RCC 7860 (cell line): Measurements from ENCODE around the gene DCP1B.
"Not testable (repeated sequence)": the region's sequence is repeated elsewhere in the genome, so short reads cannot be mapped to it uniquely, and the experiment has no call there.

Experiments
- DNase-seq: peaks from one replicate; pipeline ENCODE4 v3.0.0-alpha.2; 2015; ENCODE audit warnings: low spot score
- FAIRE-seq: peaks from 2 replicates; lab custom pipeline; 2012; peaks lifted over from hg19 to GRCh38; lab: Jason Lieb, UNC

DCP1B gene

DNA sequence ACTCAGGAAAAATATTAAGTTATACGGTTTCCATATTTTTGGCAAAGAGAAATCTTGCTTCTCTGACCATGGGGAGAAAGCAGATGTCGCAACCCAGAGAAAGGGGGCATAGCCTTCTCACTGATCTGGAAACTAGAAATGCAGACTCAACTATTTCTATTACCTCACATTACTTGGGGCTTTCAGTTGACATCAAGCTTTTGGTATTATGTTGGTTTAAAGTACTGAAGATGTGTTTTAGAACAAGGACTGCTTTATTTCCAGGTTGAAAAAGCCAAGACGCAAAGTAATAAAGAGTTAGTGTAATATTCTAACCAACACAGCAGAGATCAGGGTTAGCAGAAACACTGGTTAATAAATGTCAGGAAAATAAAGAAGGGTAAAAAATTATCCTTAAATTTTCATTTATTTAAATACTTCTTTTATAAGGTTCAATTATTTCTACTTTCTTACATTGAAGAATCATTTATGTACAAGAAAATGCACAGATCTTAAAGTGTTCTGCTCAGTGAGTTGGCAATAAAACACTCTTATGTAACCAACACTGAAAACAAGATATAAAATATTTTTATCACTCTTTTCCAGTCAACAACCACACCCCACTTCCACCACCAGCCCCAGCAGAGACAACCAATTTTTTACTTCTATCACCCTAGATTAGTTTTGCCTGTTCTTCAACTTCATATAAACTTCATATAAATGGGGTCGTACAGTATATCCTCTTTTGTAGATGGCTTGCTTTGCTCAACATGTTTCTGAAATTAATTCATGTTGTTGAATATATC lies 26.0 kb downstream of the DCP1B start:
- DNase-seq (no peak), FAIRE-seq (no peak)

DNA sequence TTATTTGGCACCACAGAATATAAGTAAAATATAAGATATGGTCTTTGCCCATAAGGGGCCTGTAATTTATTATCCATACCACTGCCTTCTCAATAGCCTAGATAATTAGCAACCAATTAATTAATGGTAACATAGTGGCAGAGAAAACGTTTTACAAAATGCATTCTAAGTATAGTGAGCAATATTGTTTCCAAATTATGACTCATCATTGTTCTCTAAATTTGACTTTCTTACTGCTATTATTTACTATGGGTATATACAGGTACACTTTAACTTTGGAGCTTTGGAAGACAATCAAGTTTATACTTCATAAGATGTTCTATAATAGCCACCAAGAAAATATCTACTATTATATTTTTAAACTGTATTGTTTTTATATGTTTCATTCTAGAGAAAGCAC lies 26.7 kb downstream of the DCP1B start:
- DNase-seq (no peak), FAIRE-seq (no peak)

DNA sequence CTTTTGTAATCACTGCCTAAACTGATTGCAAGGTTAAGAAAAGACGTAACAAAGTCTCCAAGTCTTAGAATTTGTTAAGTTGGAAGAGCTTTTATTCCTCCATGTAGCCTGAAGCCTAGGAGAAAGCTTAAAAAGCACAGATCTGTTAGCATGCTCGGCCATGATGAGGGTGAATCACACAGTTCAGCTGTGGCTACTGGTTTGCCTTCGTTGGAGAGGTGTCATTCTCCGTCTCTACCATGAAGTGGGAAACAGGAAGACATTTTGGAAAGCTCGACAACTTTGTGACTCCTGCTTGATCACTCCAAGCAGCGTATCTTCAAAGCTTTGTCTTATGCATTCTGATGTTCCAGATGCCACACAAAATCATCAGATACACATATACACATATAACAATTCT lies 27.1 kb downstream of the DCP1B start:
- DNase-seq (no peak), FAIRE-seq (no peak)

DNA sequence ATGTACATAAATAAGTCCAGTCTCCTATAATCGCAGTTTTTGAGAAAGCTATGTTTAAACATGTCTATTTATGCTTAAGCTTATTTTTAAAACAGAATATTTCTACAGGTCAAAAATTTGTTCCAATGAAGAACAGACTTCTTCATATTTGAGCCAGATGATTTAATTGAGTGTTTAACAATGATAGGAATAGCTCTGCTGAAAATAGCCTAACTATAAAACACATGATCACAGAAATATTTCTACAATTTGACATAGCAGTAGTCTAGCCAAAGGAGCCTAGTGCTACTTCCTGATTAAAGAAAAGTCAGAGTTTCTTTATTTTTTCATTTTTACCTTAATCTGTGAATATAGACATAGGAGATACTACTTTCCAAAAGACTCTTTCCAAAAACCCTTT lies 29.4 kb downstream of the DCP1B start:
- FAIRE-seq, result no peak
- no peak for DNase-seq

DNA sequence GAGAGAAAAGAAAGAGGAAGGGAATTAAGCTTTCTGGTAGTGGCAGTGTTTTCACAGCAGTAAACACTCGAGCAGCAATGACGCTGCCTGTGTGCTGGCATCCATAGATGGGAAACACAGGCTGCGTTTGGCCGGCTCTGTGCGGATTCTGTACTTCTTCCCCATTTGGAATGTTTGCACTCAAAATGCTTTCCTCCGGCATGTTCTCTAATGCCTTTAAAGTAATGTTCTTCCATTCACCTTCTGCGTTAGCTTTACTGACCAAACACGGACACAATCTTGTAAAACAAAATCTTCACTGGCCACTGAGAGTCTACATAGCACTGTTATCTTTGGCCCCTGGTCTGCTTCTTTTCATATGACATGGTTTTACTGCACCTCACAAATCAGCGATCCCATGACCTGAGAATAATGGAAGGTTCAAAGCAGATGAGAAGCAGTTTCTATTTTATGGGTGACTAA lies 31.4 kb downstream of the DCP1B start:
- FAIRE-seq (no peak), DNase-seq (no peak)

DNA sequence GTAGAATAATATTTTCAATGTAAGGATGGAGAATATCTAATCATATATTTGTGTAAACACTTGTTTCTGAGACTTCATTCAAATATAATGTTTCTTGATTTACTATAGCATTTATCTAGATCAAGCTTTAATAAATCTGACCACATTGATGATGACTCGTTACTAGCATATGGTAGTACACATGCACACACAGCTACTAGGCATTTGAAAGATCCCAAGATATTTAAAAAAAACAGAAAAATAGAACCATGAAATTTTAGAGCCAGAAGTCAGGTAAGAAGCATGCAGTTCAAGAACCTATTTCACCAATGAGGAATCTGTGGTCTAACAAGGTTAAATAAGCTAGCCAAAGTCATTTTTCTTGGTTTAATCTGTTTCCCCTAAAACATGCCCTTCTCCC lies 32.0 kb downstream of the DCP1B start:
- DNase-seq, result no peak
- no peak for FAIRE-seq

DNA sequence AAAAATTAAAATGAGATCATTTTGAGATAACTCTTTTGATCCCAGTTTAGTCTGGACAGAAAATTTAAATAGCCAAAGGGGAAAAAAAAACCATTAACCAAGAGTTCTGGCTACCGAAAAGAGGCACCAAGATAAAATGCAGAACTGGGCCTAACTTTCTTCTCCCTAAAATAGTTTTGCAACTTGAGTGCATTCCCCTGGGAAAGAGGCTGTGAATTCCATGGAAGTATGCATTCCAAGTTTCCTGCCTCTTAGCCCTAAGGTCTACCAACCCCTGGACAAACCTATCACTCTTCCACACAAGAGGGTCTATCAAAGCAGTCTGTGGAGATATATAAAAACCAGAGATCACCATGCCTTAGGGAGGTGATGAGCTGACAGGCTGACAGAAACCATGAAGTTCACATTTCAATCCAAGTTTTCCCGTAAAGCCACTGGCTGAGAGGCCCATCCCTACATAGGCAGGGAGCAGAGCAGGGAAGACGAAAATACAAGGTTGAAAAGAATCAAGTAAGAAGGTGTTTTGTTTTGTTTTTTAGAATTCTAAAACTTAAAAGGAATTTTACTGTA lies 33.8 kb downstream of the DCP1B start:
- DNase-seq (no peak), FAIRE-seq (no peak)

DNA sequence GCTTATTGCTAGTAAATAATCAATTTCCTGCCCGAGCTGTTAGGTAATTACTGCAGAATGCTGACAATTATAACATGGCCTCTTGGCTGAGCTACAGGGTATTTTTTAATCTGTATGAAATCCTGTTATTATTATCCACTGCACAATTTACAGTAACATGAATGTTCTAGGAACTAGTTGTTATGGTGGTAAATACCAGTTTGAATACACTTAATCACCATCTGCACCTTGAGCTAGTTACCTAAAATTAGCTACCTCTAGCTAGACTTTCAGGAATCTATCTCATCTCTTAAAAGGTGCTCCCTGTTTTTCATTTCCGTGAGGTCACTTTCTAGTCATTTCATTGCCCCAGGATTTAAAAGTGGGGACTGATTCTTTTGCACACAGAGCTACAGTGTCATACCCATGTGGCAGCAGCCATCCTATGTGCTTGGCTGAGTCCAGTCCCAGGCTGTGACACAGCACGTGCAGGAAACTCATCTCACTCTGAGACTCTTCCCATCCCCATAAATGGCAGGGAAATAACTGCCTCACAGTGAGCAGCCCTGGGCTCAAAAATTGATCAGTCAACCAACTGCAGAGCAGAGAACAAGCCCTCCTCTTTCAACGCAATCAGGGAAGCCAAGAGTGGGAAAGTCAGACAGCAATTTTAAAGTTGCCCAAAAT lies 37.6 kb downstream of the DCP1B start:
- FAIRE-seq (no peak), DNase-seq (no peak)

DNA sequence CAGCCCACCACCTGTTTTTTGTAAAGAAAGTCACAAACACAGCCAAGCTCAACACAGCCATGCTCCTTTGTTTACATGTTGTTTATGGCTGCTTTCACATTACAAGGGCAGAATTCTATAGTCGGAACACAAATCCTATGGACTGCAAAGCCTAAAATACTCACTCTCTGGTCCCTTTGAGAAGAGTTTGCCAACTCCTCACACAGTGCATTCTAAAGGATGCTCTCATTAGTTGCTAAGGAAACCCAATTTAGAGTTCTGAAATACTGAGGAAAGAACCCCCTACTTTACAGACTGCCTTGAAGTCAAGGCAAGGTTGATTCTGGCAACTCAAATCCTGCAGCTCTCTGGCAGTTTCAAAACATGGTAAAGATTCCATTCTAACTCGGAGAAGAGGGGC lies 38.3 kb downstream of the DCP1B start:
- FAIRE-seq (no peak), DNase-seq (no peak)

DNA sequence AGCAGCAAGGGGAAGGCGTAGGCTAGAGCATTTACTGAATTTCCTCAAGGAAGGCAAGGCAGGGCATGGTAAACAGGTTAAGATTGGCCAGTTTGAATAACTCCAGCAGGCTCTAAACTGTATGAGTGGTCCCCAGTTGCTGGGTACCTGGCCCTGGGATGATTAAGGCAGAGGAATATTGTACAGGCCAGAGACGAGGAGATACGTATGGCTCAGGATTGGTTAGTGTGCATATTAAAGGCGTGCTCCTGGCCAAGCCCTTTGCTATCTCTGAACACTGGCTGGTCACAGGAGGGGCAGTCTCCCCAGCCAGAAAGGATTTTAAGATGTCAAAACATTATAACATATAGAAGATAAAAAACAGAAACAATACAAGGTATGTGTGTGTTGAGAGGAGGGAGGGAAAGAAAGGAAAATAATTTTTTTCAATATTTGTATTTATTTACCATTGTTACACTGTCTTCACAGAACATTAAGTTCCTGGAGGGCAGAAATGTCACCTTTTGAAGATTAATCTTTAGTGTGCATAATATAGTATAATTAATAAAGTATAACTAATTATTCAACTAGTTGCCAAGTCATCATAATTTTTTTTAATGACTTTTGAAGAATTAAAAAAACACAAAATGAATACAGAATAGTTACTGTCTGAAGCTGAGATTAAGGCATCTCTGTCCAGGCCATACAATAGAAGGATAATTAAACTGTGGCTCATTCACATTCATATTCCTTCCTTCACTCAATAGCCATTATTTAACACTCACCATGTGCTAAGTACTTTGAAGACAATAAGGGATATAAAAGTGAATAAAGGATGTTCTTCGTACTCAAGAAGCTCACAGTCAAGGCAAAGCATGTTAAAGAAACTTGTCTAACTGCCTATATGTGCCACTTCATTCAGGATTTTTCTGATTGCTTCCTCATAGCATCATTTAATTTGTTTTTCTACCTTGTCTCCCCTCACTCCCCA lies 41.9 kb downstream of the DCP1B start:
- no peak for FAIRE-seq
- no peak for DNase-seq

DNA sequence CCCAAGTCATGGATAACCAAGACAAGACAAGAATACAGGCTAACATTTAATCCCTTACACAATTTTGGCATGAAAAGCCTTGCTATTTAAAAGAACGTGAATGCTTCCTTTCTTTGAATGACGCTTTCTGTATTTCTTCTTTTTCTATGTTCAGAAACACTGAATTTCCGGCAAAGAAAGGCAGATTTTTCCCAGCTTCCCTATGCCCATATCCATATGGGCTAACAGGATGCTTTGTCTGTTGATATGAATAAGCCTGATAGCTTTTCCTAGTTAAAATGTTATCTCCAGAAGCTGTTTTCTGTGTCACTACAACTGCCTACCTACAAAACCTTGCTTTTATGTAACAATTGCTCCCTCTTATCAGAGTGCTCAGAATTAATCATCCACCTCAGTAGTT lies 47.5 kb downstream of the DCP1B start:
- DNase-seq (no peak), FAIRE-seq (no peak)

DNA sequence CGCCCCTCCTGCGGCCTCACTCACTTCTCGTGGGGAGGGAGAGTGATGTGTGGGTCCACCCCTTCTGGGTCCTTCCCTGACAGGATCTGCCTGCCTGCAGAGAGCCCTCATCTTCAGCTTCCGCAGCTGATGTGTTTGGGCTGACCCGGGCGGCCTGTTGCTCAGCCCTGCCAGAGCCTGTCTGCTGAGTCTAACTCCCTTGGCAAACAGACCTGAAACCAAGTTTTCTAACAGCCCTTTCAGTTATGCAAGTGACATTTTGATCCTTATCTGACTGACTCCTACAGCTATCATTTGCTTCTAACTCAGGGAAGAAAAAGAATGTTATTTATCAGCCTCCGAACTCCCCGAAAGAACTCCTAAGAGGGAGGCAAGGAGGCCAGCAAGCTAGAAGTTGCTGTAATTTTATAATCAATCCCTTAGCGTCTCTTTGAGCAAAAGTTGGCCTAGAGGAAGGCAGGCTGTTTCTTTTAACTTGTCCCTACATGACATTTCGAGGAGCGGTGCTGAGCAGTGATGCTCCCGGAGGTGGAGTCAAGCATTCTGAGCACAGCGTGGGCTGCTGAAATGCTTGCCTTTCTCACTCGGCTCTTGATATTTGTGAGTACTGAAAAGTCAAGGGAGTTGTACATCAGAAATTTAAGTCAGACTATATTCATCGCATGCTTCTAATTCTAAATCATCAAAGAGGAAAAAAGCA lies 54.3 kb downstream of the DCP1B start:
- no peak for DNase-seq
- no peak for FAIRE-seq

DNA sequence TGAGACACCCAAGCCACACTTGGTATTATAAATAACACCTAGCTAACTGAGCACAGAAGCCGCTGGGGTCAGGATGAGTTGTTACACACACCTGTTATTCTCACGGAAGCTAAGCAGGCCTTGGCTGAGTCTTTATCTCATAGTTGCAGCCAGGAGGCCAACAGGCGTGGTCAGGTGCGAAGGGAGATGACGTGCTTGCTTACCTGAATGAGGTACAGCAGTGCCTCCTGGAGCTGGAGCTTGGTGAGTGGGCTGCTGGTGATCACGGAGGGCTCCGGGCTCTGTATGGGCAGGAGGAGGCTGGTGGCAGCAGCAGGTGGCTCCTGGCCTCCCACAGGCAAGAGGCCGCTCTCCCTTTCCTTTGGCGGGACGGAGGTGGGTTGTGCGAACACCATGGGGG lies 55.4 kb downstream of the DCP1B start:
- FAIRE-seq, result no peak

DNA sequence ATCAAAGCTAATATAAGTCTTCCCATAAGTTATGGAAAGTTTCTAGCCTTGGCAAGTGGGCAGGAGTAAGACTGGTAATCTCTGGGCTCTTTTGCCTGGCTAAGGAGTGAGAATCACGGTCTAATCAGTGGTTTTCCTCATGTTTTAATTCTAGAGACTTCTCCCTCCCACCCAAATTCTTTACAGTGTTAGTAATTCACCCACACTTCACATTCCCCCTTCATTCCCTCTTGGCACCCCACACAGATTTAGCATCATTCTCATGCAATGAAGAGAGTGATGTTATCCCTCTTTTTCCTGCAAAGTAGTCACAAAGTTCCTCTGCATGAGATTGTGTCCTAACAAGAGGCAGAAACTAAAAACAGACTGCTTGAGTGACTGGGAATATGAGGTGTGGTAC lies 57.2 kb downstream of the DCP1B start:
- FAIRE-seq (no peak), DNase-seq (no peak)

More for the DNA sequence above, 55.4 kb downstream of the DCP1B start:
- no peak for DNase-seq

DNA sequence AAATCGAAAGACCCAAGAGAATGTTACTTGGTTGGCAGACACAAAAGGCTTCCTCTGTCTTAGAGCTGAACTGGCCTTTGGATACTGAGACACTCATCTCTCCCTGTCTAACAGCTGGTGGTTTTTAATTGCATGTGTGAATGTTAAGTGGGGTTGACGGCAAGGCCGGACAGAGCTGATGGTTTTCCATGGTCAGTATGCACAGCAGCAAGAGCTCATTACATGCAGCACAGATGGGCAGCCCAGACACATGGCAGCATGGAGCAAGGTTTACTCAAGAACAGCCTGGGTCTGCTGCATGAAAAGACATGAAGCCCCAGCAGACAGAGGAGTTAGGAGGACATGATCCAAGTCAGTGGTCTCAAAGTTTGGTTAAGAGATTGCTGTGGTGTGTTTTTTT lies 58.0 kb downstream of the DCP1B start:
- DNase-seq (no peak), FAIRE-seq (no peak)

DNA sequence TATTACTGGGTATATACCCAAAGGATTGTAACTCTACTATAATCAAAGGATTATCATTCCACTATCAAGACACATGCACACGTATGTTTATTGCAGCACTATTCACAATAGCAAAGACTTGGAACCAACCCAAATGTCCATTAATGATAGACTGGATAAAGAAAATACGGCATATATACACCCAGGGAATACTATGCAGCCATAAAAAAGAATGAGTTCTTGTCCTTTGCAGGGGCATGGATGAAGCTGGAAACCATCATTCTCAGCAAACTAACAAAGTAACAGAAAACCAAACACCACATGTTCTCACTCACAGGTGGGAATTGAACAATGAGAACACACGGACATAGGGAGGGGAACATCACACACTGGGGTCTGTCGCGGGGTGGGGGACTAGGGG lies 58.8 kb downstream of the DCP1B start:
- not testable (repeated sequence) for DNase-seq

DNA sequence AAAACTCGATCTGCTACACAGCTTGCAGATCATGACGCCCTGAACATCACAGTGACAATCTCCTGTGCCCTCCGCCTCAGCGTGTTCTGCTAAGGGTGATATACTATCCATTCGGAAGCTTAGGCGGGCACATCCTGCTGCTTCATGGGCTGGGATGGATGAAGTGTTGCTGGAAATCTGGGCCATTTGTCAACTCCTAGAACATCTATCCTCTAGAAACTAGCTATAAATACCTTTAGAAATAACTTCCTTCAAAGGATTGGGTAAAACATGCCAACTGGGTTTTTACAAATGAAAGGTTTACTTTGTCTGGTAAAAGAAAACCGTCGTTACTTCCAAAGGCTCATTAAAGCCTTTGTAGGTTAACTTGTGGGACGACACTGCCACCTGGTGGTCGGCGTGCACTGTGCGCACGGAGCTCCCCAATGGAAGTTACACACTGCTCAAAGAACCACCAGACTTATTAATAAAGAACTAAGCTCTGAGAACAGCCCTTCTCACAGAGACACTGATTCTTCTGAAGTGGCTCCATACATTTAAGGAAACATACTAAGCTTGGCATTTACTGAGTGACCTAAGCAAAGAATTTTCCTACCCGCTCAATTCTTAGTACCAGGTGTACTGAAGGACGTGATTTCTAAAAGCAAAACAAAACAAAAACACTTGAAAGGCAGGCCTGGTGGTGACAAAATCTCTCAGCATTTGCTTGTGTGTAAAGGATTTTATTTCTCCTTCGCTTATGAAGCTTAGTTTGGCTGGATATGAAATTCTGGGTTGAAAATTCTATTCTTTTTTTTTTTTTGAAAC lies 64.3 kb downstream of the DCP1B start:
- peak; percentile 38 for DNase-seq
- peak; percentile 38 for FAIRE-seq

More for the DNA sequence above, 58.8 kb downstream of the DCP1B start:
- not testable (repeated sequence) for FAIRE-seq

DNA sequence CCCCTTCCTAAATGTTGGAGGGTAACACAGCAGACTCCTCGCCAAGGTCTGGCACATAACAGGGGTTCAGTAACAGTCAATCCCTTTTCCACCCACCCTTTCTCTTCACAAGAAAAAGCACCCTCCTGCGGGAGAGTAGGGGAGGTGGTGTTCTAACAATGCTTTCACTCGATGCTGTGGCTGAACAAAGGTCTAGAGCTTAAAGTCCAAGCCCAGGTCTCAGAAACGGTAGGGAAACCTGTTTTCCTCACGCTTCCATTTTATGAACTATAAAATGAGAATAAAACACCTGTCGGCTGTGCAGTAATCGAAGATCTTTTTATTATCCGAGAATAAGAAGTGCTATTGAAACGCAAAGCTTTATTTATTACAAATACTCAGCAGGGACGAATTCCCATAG lies 64.9 kb downstream of the DCP1B start:
- no peak for DNase-seq
- no peak for FAIRE-seq

DNA sequence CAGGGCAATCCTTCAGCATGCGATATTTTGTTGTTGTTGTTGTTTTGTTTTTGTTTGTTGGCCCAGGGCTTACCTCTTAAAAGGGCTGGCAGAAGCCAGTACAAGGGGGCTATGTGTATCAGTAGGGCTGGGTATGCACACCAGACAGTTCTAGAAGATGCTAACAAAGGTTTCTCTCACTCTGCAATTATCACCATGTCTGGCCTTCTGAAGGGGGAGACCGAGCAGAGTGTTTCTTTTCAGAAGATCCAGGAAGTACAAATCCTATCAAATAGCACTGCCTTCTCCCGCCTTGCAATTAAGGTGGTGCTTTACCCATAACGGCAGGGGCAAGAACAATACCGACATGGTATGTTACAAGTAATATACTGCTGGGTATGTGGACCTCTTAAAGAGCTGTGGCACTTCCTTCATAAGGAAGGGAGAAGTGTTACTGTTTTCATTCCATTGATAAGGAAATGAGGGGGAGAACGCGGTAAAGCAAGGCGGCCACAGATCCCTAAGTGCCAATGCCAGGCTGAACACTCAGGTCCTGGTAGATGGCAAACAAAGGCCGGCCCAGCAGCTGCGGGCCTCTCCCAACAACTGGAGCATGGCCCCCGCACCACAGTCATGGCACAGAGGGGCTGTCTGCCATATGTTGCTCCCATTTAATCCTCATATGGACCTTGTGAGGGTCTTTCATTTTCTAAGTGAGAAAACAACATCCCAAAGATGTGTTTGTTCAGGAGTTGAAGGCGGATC lies 66.6 kb downstream of the DCP1B start:
- DNase-seq (no peak), FAIRE-seq (no peak)
